HCT116 (cell line): ENCODE results near the gene RAB21. TPM values are rescaled to one million over a fixed set of nuclear protein-coding genes. Genes with fewer than 3 reads are reported as not detected.

ENCODE experiments used
- ATAC-seq: fragments of 200-7000 bp; cut with Tn5 transposase; 2 replicates; pipeline ENCODE4 v1.9.1; 2020; ENCODE audit warnings: mild to moderate bottlenecking, moderate library complexity
- BruUV-seq: library from RNA; stranded (reverse); fragments of 400-500 nt; replicated peaks from 2 replicates; lab custom pipeline; 2021; lab: Mats Ljungman, UMichigan
- CTCF ChIA-PET: fragments of 300-600 bp; sonication (Branson Sonifier 250); formaldehyde crosslinking; loops from one replicate; lab custom pipeline; 2021; ENCODE audit warnings: antibody characterized with exemption; lab: Charles Lee
- POLR2A ChIA-PET: fragments of 300-600, 350-600 bp; sonication (Branson Sonifier 250); formaldehyde crosslinking; loops from one replicate; lab custom pipeline; 2021; ENCODE audit warnings: antibody characterized with exemption; lab: Charles Lee
- RAD21 ChIA-PET, 2 experiments: fragments of 300-600 bp; sonication (Branson Sonifier 250); formaldehyde crosslinking; loops; one replicate each; lab custom pipeline; 2023; ENCODE audit warnings: low total read pairs in 2 of 2; ENCODE audit not compliant: uncharacterized antibody in 2 of 2, unreplicated experiment in 2 of 2, low non-redundant PET in 1 of 2; lab: Charles Lee
- DNase-seq: peaks from one replicate; pipeline ENCODE4 v3.0.0-alpha.2; 2010; ENCODE audit warnings: low read depth, low spot score
- H2AFZ ChIP-seq: fragments of 200-600 bp; shearing (Covaris generic), sonication (generic); 2 replicates; pipeline ENCODE4 v1.6.1; 2017; ENCODE audit warnings: low read depth, mixed run types, mixed read lengths, antibody characterized with exemption, low read length; ENCODE audit not compliant: poor library complexity, severe bottlenecking
- H3K27ac ChIP-seq: 2 replicates; pipeline ENCODE4 v1.5.1; 2012; ENCODE audit warnings: low read depth, low read length
- H3K27me3 ChIP-seq: fragments of 200-600 bp; sonication (generic); 2 replicates; pipeline ENCODE4 v1.6.1; 2016; ENCODE audit warnings: mixed run types, low read length, mixed read lengths; ENCODE audit not compliant: insufficient read depth
- H3K36me3 ChIP-seq, 2 experiments: fragments of 200-500 bp in 1 of 2; fragments of 200-600 bp in 1 of 2; sonication (Bioruptor generic) in 1 of 2; sonication (generic) in 1 of 2; 2 replicates each; pipeline versions ENCODE4 v1.5.1 to v1.6.1; 2014 to 2016; ENCODE audit warnings: low read length in 2 of 2, inconsistent platforms in 1 of 2, mixed read lengths in 1 of 2, mixed run types in 1 of 2; ENCODE audit not compliant: insufficient read depth in 2 of 2, control insufficient read depth in 1 of 2
- H3K4me1 ChIP-seq, 2 experiments: fragments of 200-600 bp in 1 of 2; sonication (generic) in 1 of 2; 2 replicates each; pipeline versions ENCODE4 v1.5.1 to v1.6.1; 2012 to 2017; ENCODE audit warnings: low read length in 2 of 2, inconsistent platforms in 1 of 2, mild to moderate bottlenecking in 1 of 2, mixed read lengths in 1 of 2, mixed run types in 1 of 2, moderate library complexity in 1 of 2; ENCODE audit not compliant: insufficient read depth in 2 of 2, control insufficient read depth in 1 of 2
- H3K4me2 ChIP-seq: fragments of 200-600 bp; sonication (generic); 2 replicates; pipeline ENCODE4 v1.6.1; 2017; ENCODE audit warnings: mixed run types, low read length, mixed read lengths
- H3K4me3 ChIP-seq, 2 experiments: fragments of 200-600 bp in 1 of 2; sonication (generic) in 1 of 2; replicated peaks in 1 of 2; 2 replicates each; pipeline ENCODE4 v1.5.1; 2011 to 2016; ENCODE audit warnings: low read length in 2 of 2, control low read depth in 1 of 2, low read depth in 1 of 2, mild to moderate bottlenecking in 1 of 2, mixed read lengths in 1 of 2, mixed run types in 1 of 2
- H3K79me2 ChIP-seq: fragments of 200-600 bp; sonication (generic); 2 replicates; pipeline ENCODE4 v1.6.1; 2017; ENCODE audit warnings: mild to moderate bottlenecking, mixed run types, low read length, moderate library complexity, mixed read lengths; ENCODE audit not compliant: insufficient read depth
- H3K9ac ChIP-seq: fragments of 200-600 bp; sonication (generic); 2 replicates; pipeline ENCODE4 v1.6.1; 2016; ENCODE audit warnings: low read length, mixed read lengths
- H3K9me2 ChIP-seq: fragments of 200-600 bp; sonication (generic), shearing (Covaris generic); 2 replicates; pipeline ENCODE4 v1.6.1; 2017; ENCODE audit warnings: mixed run types, mild to moderate bottlenecking, moderate library complexity; ENCODE audit not compliant: insufficient read depth
- H3K9me3 ChIP-seq, 2 experiments: fragments of 200-500 bp in 1 of 2; fragments of 200-600 bp in 1 of 2; sonication (Bioruptor generic) in 1 of 2; sonication (generic) in 1 of 2; 2 replicates each; pipeline ENCODE4 v1.6.1; 2014 to 2017; ENCODE audit warnings: low read length in 2 of 2, mixed read lengths in 2 of 2, inconsistent platforms in 1 of 2, low read depth in 1 of 2, mild to moderate bottlenecking in 1 of 2, mixed run types in 1 of 2, moderate library complexity in 1 of 2; ENCODE audit not compliant: control insufficient read depth in 1 of 2, insufficient read depth in 1 of 2
- H4K20me1 ChIP-seq: fragments of 200-600 bp; sonication (generic), shearing (Covaris generic); 2 replicates; pipeline ENCODE4 v1.6.1; 2017; ENCODE audit warnings: mixed run types, mild to moderate bottlenecking, moderate library complexity; ENCODE audit not compliant: insufficient read depth
- ATF3 ChIP-seq: IDR thresholded peaks from 2 replicates; pipeline ENCODE4 v1.6.1; 2012
- EZH2 ChIP-seq: fragments of 200-600 bp; sonication (generic); IDR thresholded peaks from 2 replicates; pipeline ENCODE4 v1.6.1; 2017; ENCODE audit warnings: antibody characterized with exemption, mixed run types
- FOSL1 ChIP-seq: IDR thresholded peaks from 2 replicates; pipeline ENCODE4 v1.6.1; 2012; ENCODE audit warnings: low read depth
- POLR2AphosphoS5 ChIP-seq: IDR thresholded peaks from 2 replicates; pipeline ENCODE4 v1.6.1; 2011; ENCODE audit warnings: mild to moderate bottlenecking, low read depth, low read length, moderate library complexity
- REST ChIP-seq: IDR thresholded peaks from 2 replicates; pipeline ENCODE4 v1.6.1; 2012; ENCODE audit warnings: low read depth
- SIN3A ChIP-seq: IDR thresholded peaks from 2 replicates; pipeline ENCODE4 v1.6.1; 2012; ENCODE audit warnings: low read depth
- SRF ChIP-seq: IDR thresholded peaks from 2 replicates; pipeline ENCODE4 v1.6.1; 2012; ENCODE audit warnings: low read depth
- TCF7L2 ChIP-seq: IDR thresholded peaks from 2 replicates; pipeline ENCODE4 v1.7.0; 2011; ENCODE audit warnings: borderline replicate concordance, inconsistent platforms; ENCODE audit not compliant: insufficient read depth, insufficient read length; ENCODE audit errors: extremely low read depth
- ZFX ChIP-seq: fragments of 450-650 bp; IDR thresholded peaks from 2 replicates; pipeline ENCODE4 v1.6.1; 2017
- intact Hi-C: fragments of 100-400 bp; cut with micrococcal nuclease; formaldehyde crosslinking; loops from 2 replicates; pipeline ENCODE4 v1.10.0; 2022
- total RNA-seq: library from RNA; stranded (reverse); gene quantifications from one replicate; pipeline ENCODE4 v1.2.1, GENCODE V29; 2021; ENCODE audit not compliant: unreplicated experiment

The RAB21 gene
- total RNA-seq, 1 experiment from 2014 or later: 57.1 TPM

GRCh38 chr12:71837356-71837755 lies 82.7 kb downstream of the RAB21 start:
- CTCF ChIA-PET: no interaction called here
- POLR2A ChIA-PET: interaction anchor here (0.6 kb wide), 1 partner anchor 23 kb away, joined by 3 read pairs; no protein-coding TSS in a partner anchor
- intact Hi-C loops: no loop called here
- Histone ChIP-seq H3K4me2 (no peak overlapping the region), H3K27ac (no peak overlapping the region), H3K9ac (no peak overlapping the region), H3K9me3 (no peaks in the 10 kb centered on the region), H2AFZ (no peak overlapping the region), H3K27me3 (no peaks in the 10 kb centered on the region), H3K79me2 (peaks cover 28% of the 10 kb centered on the region), H4K20me1 (no peaks in the 10 kb centered on the region), H3K4me1 (peaks cover 11 to 19% of the 10 kb centered on the region in 2 experiments), H3K9me2 (no peaks in the 10 kb centered on the region), H3K4me3 (no peak overlapping the region), H3K36me3 (no peaks in the 10 kb centered on the region)
- no peak for DNase-seq
- TF ChIP-seq SIN3A: no peak
- TF ChIP-seq REST: no peak
- TF ChIP-seq POLR2AphosphoS5: no peak
- no peak for TF ChIP-seq TCF7L2
- no peak for TF ChIP-seq FOSL1
- no peak for TF ChIP-seq EZH2
- TF ChIP-seq ATF3: no peak
- no peak for TF ChIP-seq ZFX
- no peak for TF ChIP-seq SRF
- ATAC-seq: no peak
- BruUV-seq: no TSS peak
- RAD21 ChIA-PET: no interaction called here
